ENCODE results near the gene PLSCR5. TPM values are rescaled to one million over a fixed set of nuclear protein-coding genes. Genes with fewer than 3 reads are reported as not detected.
A peak's percentile ranks its signal among the peaks of the same experiment; 100 is the strongest.

The PLSCR5 gene
- total RNA-seq, 1 donor from 2014 or later: not detected

GRCh38 chr3:146589899-146590508 lies 15.1 kb downstream of the PLSCR5 start:
- intact Hi-C loops (cut with micrococcal nuclease): loop anchor here (1.0 to 5.0 kb wide), 2 partner anchors 51 to 1487 kb away; no protein-coding TSS in a partner anchor
- CTCF ChIA-PET: interaction anchor here (0.7 to 2.0 kb wide), 6 partner anchors 12 to 402 kb away, joined by 3 to 6 read pairs (median 4); no protein-coding TSS in a partner anchor
- H3K36me3 Mint-ChIP-seq (ENCODE audit: low read depth): no peaks in the 10 kb centered on the region
- DNase-seq (no peak), ATAC-seq (ENCODE audit: low read depth) (no peak)
- H3K4me1 Mint-ChIP-seq: no peaks in the 10 kb centered on the region
- H3K4me3 Mint-ChIP-seq: no peak overlapping the region
- H3K27ac Mint-ChIP-seq: no peak overlapping the region
- TF ChIP-seq CTCF (IDR thresholded peaks at IDR 0.05): no peak
- no peaks in the 10 kb centered on the region for H3K9me3 Mint-ChIP-seq
- POLR2A ChIA-PET: no interaction called here
- H3K27me3 Mint-ChIP-seq: peaks cover 5% of the 10 kb centered on the region

GRCh38 chr3:146585156-146585555 lies 20.0 kb downstream of the PLSCR5 start:
- Mint-ChIP-seq H3K27me3 (peaks cover 2% of the 10 kb centered on the region), H3K27ac (no peak overlapping the region), H3K4me1 (no peaks in the 10 kb centered on the region), H3K36me3 (ENCODE audit: low read depth) (no peaks in the 10 kb centered on the region), H3K4me3 (no peak overlapping the region), H3K9me3 (peaks cover 3% of the 10 kb centered on the region)
- ATAC-seq (ENCODE audit: low read depth) (no peak), DNase-seq (no peak)
- intact Hi-C loops (cut with micrococcal nuclease): no loop called here
- no peak for TF ChIP-seq CTCF (IDR thresholded peaks at IDR 0.05)
- CTCF ChIA-PET: no interaction called here
- POLR2A ChIA-PET: no interaction called here

- H3K27ac Mint-ChIP-seq: no peak overlapping the region
These were observed 23.1 kb downstream of the PLSCR5 start for GRCh38 chr3:146581951-146582467.

GRCh38 chr3:146581080-146581601 lies 24.0 kb downstream of the PLSCR5 start:
- TF ChIP-seq CTCF (IDR thresholded peaks at IDR 0.05): no peak
- ATAC-seq (ENCODE audit: low read depth) (no peak), DNase-seq (no peak)
- no peaks in the 10 kb centered on the region for H3K36me3 Mint-ChIP-seq (ENCODE audit: low read depth)
- H3K4me3 Mint-ChIP-seq: no peak overlapping the region
- CTCF ChIA-PET: interaction anchor here (1.3 to 3.6 kb wide), 3 partner anchors 11 to 392 kb away, joined by 3 to 17 read pairs (median 5); no protein-coding TSS in a partner anchor
- peaks cover 3% of the 10 kb centered on the region for H3K9me3 Mint-ChIP-seq
- intact Hi-C loops (cut with micrococcal nuclease): no loop called here
- H3K27ac Mint-ChIP-seq: no peak overlapping the region
- no peaks in the 10 kb centered on the region for H3K27me3 Mint-ChIP-seq
- POLR2A ChIA-PET: no interaction called here
- H3K4me1 Mint-ChIP-seq: no peaks in the 10 kb centered on the region

More at GRCh38 chr3:146581951-146582467, 23.1 kb downstream of the PLSCR5 start:
- intact Hi-C loops (cut with micrococcal nuclease): no loop called here
- TF ChIP-seq CTCF (IDR thresholded peaks at IDR 0.05): no peak
- H3K27me3 Mint-ChIP-seq: no peaks in the 10 kb centered on the region
- DNase-seq (no peak), ATAC-seq (ENCODE audit: low read depth) (no peak)
- H3K36me3 Mint-ChIP-seq (ENCODE audit: low read depth): no peaks in the 10 kb centered on the region
- no peaks in the 10 kb centered on the region for H3K4me1 Mint-ChIP-seq
- ChIA-PET POLR2A (no interaction called here), CTCF (interaction anchor here (3.6 kb wide), 1 partner anchor 393 kb away, joined by 17 read pairs; no protein-coding TSS in a partner anchor)
- no peak overlapping the region for H3K4me3 Mint-ChIP-seq
- peaks cover 3% of the 10 kb centered on the region for H3K9me3 Mint-ChIP-seq

GRCh38 chr3:146577662-146578061 lies 27.5 kb downstream of the PLSCR5 start:
- Mint-ChIP-seq H3K9me3 (no peaks in the 10 kb centered on the region), H3K4me3 (no peak overlapping the region), H3K4me1 (no peaks in the 10 kb centered on the region), H3K27ac (no peak overlapping the region), H3K36me3 (ENCODE audit: low read depth) (no peaks in the 10 kb centered on the region), H3K27me3 (no peaks in the 10 kb centered on the region)
- intact Hi-C loops (cut with micrococcal nuclease): loop anchor here (1.0 to 10.0 kb wide), 4 partner anchors 243 to 511 kb away; no protein-coding TSS in a partner anchor
- DNase-seq (no peak), ATAC-seq (ENCODE audit: low read depth) (no peak)
- POLR2A ChIA-PET: no interaction called here
- peak; percentile 49 for TF ChIP-seq CTCF (IDR thresholded peaks at IDR 0.05)
- CTCF ChIA-PET: interaction anchor here (0.9 to 2.5 kb wide), 11 partner anchors 11 to 513 kb away, joined by 3 to 52 read pairs (median 11); no protein-coding TSS in a partner anchor

Data from activated B cell treated with CpG ODN at 0.5 μM for 24 hours (primary cell).